Measurements from ENCODE around the gene TIA1. TPM values are rescaled to one million over a fixed set of nuclear protein-coding genes. Genes with fewer than 3 reads are reported as not detected.
A peak's percentile ranks its signal among the peaks of the same experiment; 100 is the strongest.

Gene TIA1
- total RNA-seq, 2 experiments from 2014 or later, result 81.8 to 93.8 TPM

DNA sequence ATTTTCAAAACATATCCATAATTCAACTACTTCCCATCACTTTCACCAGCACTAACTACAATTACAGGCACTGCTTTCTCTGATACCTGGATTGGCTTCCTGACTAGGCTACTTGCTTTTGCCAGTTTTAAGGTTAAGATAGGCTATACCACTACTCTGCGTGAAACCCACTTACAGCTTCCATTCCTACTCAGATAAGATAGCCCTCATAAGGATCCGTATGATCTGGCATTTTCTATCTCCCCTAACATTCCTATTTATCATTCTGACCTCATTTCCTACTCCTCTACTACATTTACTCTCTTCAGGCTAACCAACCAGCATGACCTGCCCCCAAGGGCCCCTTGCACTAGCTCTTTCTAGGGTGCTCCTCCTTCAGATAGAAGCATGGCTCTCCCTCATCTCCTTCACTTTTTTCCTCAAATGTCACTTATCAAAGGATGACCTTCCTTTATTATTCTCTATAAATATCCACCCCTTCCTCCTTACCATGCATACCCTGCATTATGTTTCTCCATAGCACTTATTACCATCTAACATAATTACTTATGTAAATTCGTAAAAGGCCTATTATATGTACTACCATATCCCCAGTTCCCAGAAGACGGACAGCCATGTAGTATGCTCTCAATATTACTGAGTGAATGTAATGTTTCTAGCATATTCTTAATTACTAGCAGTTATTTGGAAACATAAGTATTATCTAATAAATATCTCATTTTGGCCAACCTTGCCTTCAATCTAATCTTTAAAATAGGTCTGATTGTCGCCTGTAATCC is 4.4 kb downstream of the TIA1 start:
- DNase-seq, result no peak
- CTCF ChIA-PET, result no interaction called here
- Mint-ChIP-seq H3K27ac (peak overlapping the region; percentile 53), H3K4me3 (no peak overlapping the region), H3K4me1 (ENCODE audit: low read depth) (peaks cover 47% of the 10 kb centered on the region), H3K36me3 (ENCODE audit: low read depth) (peaks cover 36% of the 10 kb centered on the region), H3K9me3 (no peaks in the 10 kb centered on the region), H3K27me3 (peaks cover 2% of the 10 kb centered on the region)
- no peak for ATAC-seq
- intact Hi-C loops (cut with micrococcal nuclease), result no loop called here
- POLR2A ChIA-PET, result interaction anchor here (0.7 kb wide), 1 partner anchor 11 kb away, joined by 3 read pairs; no protein-coding TSS in a partner anchor
- TF ChIP-seq, protein P1, sequence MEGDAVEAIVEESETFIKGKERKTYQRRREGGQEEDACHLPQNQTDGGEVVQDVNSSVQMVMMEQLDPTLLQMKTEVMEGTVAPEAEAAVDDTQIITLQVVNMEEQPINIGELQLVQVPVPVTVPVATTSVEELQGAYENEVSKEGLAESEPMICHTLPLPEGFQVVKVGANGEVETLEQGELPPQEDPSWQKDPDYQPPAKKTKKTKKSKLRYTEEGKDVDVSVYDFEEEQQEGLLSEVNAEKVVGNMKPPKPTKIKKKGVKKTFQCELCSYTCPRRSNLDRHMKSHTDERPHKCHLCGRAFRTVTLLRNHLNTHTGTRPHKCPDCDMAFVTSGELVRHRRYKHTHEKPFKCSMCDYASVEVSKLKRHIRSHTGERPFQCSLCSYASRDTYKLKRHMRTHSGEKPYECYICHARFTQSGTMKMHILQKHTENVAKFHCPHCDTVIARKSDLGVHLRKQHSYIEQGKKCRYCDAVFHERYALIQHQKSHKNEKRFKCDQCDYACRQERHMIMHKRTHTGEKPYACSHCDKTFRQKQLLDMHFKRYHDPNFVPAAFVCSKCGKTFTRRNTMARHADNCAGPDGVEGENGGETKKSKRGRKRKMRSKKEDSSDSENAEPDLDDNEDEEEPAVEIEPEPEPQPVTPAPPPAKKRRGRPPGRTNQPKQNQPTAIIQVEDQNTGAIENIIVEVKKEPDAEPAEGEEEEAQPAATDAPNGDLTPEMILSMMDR (IDR thresholded peaks at IDR 0.05), result no peak

- Mint-ChIP-seq H3K4me3 (no peak overlapping the region), H3K36me3 (ENCODE audit: low read depth) (peaks cover 29% of the 10 kb centered on the region), H3K27me3 (no peaks in the 10 kb centered on the region), H3K4me1 (ENCODE audit: low read depth) (peaks cover 47% of the 10 kb centered on the region), H3K27ac (no peak overlapping the region), H3K9me3 (no peaks in the 10 kb centered on the region)
- ChIA-PET POLR2A (no interaction called here), CTCF (no interaction called here)
- ATAC-seq (no peak), DNase-seq (no peak)
- intact Hi-C loops (cut with micrococcal nuclease), result no loop called here
- TF ChIP-seq, protein P1 (IDR thresholded peaks at IDR 0.05), result no peak
Measured at GRCh38 chr2:70242552-70242951, 5.9 kb downstream of the TIA1 start.

- H3K36me3 Mint-ChIP-seq (ENCODE audit: low read depth), result peaks cover 25% of the 10 kb centered on the region
- no peak overlapping the region for H3K4me3 Mint-ChIP-seq
- ChIA-PET POLR2A (interaction anchor here (0.8 kb wide), 1 partner anchor 50 kb away, joined by 3 read pairs; no protein-coding TSS in a partner anchor), CTCF (interaction anchor here (0.6 to 1.2 kb wide), 2 partner anchors 16 to 22 kb away, joined by 3 to 4 read pairs; no protein-coding TSS in a partner anchor)
- intact Hi-C loops (cut with micrococcal nuclease), result no loop called here
- no peaks in the 10 kb centered on the region for H3K27me3 Mint-ChIP-seq
- no peak for ATAC-seq
- DNase-seq, result no peak
- H3K27ac Mint-ChIP-seq, result no peak overlapping the region
- TF ChIP-seq, protein P1 (IDR thresholded peaks at IDR 0.05), result no peak
- H3K9me3 Mint-ChIP-seq, result no peaks in the 10 kb centered on the region
- peaks cover 45% of the 10 kb centered on the region for H3K4me1 Mint-ChIP-seq (ENCODE audit: low read depth)
Measured at GRCh38 chr2:70241340-70241739, 7.1 kb downstream of the TIA1 start.

GRCh38 chr2:70240599-70240998 is 7.8 kb downstream of the TIA1 start:
- peaks cover 40% of the 10 kb centered on the region for H3K4me1 Mint-ChIP-seq (ENCODE audit: low read depth)
- ATAC-seq, result no peak
- H3K36me3 Mint-ChIP-seq (ENCODE audit: low read depth), result peaks cover 21% of the 10 kb centered on the region
- CTCF ChIA-PET, result interaction anchor here (0.6 to 1.2 kb wide), 3 partner anchors 15 to 328 kb away, joined by 3 to 4 read pairs (median 3); no protein-coding TSS in a partner anchor
- no peaks in the 10 kb centered on the region for H3K9me3 Mint-ChIP-seq
- POLR2A ChIA-PET, result interaction anchor here (1.4 kb wide), 1 partner anchor 17 kb away, joined by 5 read pairs; the partner anchor contains the start of gene PCYOX1
- TF ChIP-seq, protein P1 (IDR thresholded peaks at IDR 0.05), result no peak
- intact Hi-C loops (cut with micrococcal nuclease), result no loop called here
- no peak for DNase-seq
- H3K27ac Mint-ChIP-seq, result no peak overlapping the region
- H3K27me3 Mint-ChIP-seq, result no peaks in the 10 kb centered on the region
- H3K4me3 Mint-ChIP-seq, result no peak overlapping the region

GRCh38 chr2:70233926-70234325 is 14.5 kb downstream of the TIA1 start:
- POLR2A ChIA-PET, result no interaction called here
- Mint-ChIP-seq H3K4me3 (no peak overlapping the region), H3K4me1 (ENCODE audit: low read depth) (no peaks in the 10 kb centered on the region), H3K27me3 (no peaks in the 10 kb centered on the region), H3K36me3 (ENCODE audit: low read depth) (peaks cover 29% of the 10 kb centered on the region), H3K27ac (no peak overlapping the region), H3K9me3 (no peaks in the 10 kb centered on the region)
- TF ChIP-seq, protein P1 (IDR thresholded peaks at IDR 0.05), result no peak
- DNase-seq, result no peak
- CTCF ChIA-PET, result no interaction called here
- ATAC-seq, result no peak
- intact Hi-C loops (cut with micrococcal nuclease), result no loop called here

Data from activated CD8-positive, alpha-beta T cell treated with anti-CD3 and anti-CD28 coated beads for 36 hours (primary cell).